Testis (tissue), 3 donors: ENCODE measurements around the gene TEX22. TPM values are rescaled to one million over a fixed set of nuclear protein-coding genes. Genes with fewer than 3 reads are reported as not detected.

ENCODE experiments used
- DNase-seq: peaks from one replicate; pipeline ENCODE4 v3.0.0-alpha.2; 2019
- H3K27ac ChIP-seq, 2 donors: fragments of 200-600 bp; sonication (generic); one replicate each; pipeline ENCODE4 v1.5.1; 2019
- H3K27me3 ChIP-seq: fragments of 200-600 bp; sonication (generic); one replicate; pipeline ENCODE4 v1.5.1; 2019
- H3K36me3 ChIP-seq: fragments of 200-600 bp; sonication (generic); one replicate; pipeline ENCODE4 v1.5.1; 2017; ENCODE audit warnings: low read depth; ENCODE audit errors: missing control alignments
- H3K4me1 ChIP-seq: fragments of 200-600 bp; sonication (generic); one replicate; pipeline ENCODE4 v1.5.1; 2019
- H3K4me3 ChIP-seq, 2 donors: fragments of 200-600 bp; sonication (generic); one replicate each; pipeline ENCODE4 v1.5.1; 2017 to 2019
- H3K9me3 ChIP-seq: fragments of 200-600 bp; sonication (generic); one replicate; pipeline ENCODE4 v1.5.1; 2017
- POLR2A ChIP-seq: fragments of 450-650 bp; IDR thresholded peaks from one replicate; pipeline ENCODE4 v1.6.1; 2017; ENCODE audit warnings: antibody characterized with exemption, mild to moderate bottlenecking, moderate library complexity
- WGBS, 2 donors: methylation state at CpG; one replicate each; pipeline ENCODE4 v1.1.5; 2018; 5-methylcytosine and 5-hydroxymethylcytosine counted together
- intact Hi-C: fragments of 100-400 bp; cut with DNase I; formaldehyde crosslinking; loops from one replicate; pipeline ENCODE4 v1.15.1; 2023; ENCODE audit warnings: low total_unique reads
- polyA plus RNA-seq: library from polyadenylated mRNA; stranded (reverse); fragments of 350-450 nt; fragmentation: Illumina TruSeq; extraction: RNeasy Lipid Tissue Mini Kit (QIAGEN cat#74804); gene quantifications from one replicate; pipeline ENCODE4 v1.2.3, GENCODE V29; 2014; ENCODE audit warnings: low read depth, low replicate concordance; ENCODE audit not compliant: insufficient read depth
- total RNA-seq, 2 donors: library from RNA; depleted of rRNA; stranded (reverse); fragments of >200 nt; gene quantifications; one replicate each; pipeline ENCODE4 v1.2.3, GENCODE V29; 2016
- TF ChIP-seq, protein P1 (sequence below), 3 experiments: fragments of 450-650 bp in 2 of 3; fragments of 200-600 bp in 1 of 3; sonication (generic) in 1 of 3; IDR thresholded peaks; one replicate each; pipeline ENCODE4 v1.5.1; 2016 to 2019; ENCODE audit warnings: antibody characterized with exemption in 3 of 3, mild to moderate bottlenecking in 2 of 3, moderate library complexity in 1 of 3

TEX22 gene
- total and polyA plus RNA-seq, 3 donors from 2014 or later = 5.2 to 21.5 (median 6.6) TPM

DNA sequence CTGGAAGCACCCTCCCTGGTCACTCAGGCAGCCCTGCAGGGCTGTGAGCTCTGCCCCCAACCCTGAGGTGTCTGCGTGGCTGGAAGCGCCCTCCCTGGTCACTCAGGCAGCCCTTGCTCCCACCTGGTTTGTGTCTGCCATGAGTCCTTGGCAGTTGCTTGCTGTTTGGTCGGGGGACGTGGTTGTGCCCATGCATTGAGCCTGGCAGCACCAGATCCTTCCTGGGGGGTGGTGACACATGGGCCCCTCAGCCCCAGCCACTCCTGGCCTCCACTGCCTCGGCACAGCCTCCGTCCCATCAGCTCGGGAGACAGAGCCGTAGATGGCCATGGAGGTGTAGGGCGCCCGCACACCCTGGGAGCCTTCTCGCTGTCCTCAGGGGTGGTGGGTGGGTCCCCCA, 40.8 kb downstream of the TEX22 start:
- Histone ChIP-seq H3K36me3 (no peaks in the 10 kb centered on the region), H3K4me3 (no peak overlapping the region), H3K9me3 (no peaks in the 10 kb centered on the region), H3K4me1 (no peaks in the 10 kb centered on the region), H3K27ac (no peak overlapping the region), H3K27me3 (no peaks in the 10 kb centered on the region)
- no peak for DNase-seq
- TF ChIP-seq, protein P1, sequence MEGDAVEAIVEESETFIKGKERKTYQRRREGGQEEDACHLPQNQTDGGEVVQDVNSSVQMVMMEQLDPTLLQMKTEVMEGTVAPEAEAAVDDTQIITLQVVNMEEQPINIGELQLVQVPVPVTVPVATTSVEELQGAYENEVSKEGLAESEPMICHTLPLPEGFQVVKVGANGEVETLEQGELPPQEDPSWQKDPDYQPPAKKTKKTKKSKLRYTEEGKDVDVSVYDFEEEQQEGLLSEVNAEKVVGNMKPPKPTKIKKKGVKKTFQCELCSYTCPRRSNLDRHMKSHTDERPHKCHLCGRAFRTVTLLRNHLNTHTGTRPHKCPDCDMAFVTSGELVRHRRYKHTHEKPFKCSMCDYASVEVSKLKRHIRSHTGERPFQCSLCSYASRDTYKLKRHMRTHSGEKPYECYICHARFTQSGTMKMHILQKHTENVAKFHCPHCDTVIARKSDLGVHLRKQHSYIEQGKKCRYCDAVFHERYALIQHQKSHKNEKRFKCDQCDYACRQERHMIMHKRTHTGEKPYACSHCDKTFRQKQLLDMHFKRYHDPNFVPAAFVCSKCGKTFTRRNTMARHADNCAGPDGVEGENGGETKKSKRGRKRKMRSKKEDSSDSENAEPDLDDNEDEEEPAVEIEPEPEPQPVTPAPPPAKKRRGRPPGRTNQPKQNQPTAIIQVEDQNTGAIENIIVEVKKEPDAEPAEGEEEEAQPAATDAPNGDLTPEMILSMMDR (IDR thresholded peaks at IDR 0.05) = no peak
- TF ChIP-seq POLR2A = no peak
- intact Hi-C loops = no loop called here
- WGBS, 2 donors = 60 to 92% methylated on average over 1 to 11 of the region's 11 CpGs

DNA sequence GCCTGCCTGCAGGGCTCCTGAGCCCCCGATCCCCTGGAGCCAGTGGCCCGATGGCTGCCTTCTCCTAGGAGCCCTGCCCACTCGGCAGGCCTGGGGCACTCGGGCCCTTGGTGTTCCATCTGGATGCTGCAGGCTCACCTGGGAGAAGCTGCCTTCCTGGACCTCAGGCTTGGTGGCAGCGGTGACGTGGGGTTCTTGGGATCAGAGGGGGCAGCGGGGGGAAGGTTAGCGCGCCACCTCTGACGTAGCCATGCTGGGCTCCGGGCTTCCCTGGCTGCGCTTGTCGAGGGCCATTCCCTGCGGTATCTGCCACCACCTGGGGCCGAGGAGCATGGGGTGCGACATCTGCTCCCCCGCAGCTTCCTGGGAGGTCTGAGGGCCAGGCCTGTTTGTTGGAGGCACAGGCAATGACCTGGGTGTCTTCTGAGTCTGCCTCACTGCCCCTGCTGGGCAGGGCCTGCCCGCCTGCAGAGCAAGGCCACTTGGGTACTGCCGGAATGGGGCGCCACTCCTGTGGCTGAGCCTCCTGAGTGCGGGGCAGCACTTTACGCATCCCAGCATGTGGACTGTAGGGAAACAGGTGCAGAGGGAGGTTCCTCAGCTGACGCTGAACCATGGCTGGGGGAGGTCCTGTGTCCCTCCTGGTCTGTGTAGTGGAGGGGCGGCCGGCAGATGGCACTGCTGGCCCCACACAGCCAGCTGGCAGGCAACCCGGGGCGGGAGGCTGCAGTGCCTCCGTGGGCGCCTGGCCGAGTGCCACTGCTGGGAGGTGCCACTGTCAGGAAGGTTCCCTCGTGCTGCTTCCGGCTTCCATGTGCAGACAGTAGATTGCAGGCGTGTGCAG, 41.6 kb downstream of the TEX22 start:
- no peaks in the 10 kb centered on the region for H3K36me3 ChIP-seq

DNA sequence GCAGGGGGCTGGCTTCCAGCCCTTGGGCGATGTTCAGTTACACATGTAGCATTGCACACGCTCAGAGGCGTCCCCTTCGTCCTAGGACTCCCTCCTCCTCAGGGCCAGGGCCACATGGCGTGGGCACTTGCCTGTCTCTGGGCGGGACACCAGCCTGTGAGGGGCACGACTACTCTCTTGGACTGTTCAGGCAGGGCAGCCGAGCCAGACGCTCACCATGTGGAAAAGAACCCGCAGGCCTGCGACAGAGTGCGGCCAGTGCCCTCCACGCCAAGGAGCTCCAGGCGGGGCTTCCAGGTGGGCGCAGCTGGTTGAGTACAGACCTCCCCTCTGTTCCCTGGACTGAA, 42.2 kb downstream of the TEX22 start:
- WGBS, 2 donors = 91 to 95% methylated on average over 14 to 15 of the region's 15 CpGs
- Histone ChIP-seq H3K4me3 (no peak overlapping the region), H3K27me3 (no peaks in the 10 kb centered on the region), H3K27ac (no peak overlapping the region), H3K9me3 (no peaks in the 10 kb centered on the region), H3K4me1 (no peaks in the 10 kb centered on the region), H3K36me3 (no peaks in the 10 kb centered on the region)
- DNase-seq = no peak
- TF ChIP-seq, protein P1 (IDR thresholded peaks at IDR 0.05) = no peak
- no peak for TF ChIP-seq POLR2A
- intact Hi-C loops = no loop called here

More for the DNA sequence above, 41.6 kb downstream of the TEX22 start:
- Histone ChIP-seq H3K4me3 (no peak overlapping the region), H3K4me1 (no peaks in the 10 kb centered on the region), H3K9me3 (no peaks in the 10 kb centered on the region), H3K27me3 (no peaks in the 10 kb centered on the region), H3K27ac (no peak overlapping the region)
- TF ChIP-seq POLR2A = no peak
- TF ChIP-seq, protein P1 (IDR thresholded peaks at IDR 0.05) = no peak
- intact Hi-C loops = no loop called here
- no peak for DNase-seq
- 80 to 91% methylated on average over 7 to 29 of the region's 33 CpGs for WGBS, 2 donors

DNA sequence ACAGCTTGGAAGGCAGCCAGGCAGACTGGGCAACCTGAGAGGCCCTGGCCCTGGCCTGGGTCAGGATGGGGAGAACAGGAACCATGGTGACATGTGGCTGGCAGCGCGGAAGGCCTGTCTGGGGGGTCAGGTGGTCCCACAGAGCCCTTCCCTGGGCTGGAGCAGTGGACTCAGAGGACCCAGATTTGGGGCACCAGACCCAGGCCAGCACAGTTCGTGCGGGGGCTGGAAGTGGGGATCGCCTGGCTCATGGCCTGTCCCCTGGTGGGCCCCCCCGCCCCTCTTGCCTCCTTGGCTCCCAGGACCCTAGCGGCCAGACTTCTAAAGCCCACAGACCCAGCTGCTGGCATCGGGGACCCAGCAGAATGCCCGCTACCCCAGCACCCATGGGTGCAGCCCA, 42.7 kb downstream of the TEX22 start:
- H3K27me3 ChIP-seq = no peaks in the 10 kb centered on the region
- H3K4me1 ChIP-seq = no peaks in the 10 kb centered on the region
- DNase-seq = no peak
- H3K27ac ChIP-seq = no peak overlapping the region
- no peak for TF ChIP-seq POLR2A
- TF ChIP-seq, protein P1 (IDR thresholded peaks at IDR 0.05) = no peak
- no peaks in the 10 kb centered on the region for H3K9me3 ChIP-seq
- no peak overlapping the region for H3K4me3 ChIP-seq
- H3K36me3 ChIP-seq = no peaks in the 10 kb centered on the region
- 93 to 97% methylated on average over 2 to 9 of the region's 9 CpGs for WGBS, 2 donors
- intact Hi-C loops = no loop called here

DNA sequence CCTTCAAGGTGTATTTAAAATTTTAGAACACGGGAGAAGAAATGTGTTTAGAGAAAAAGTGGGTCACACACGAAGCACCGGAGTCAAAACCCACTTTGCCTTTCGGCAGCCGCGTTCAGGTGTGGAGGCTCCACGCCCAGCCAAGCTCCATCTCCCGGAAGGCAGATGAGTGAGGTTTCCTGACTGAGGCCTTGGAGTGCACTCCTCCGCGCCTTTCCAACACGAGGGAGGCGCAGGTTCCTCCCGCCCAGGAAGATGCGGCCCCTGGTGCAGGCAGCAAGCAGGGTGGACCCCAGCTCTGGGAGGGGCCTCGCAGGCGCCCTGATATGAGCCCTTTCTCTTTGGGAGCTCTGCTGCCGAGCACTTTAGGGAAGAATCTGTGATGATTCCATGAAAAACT, 43.8 kb downstream of the TEX22 start:
- no peaks in the 10 kb centered on the region for H3K4me1 ChIP-seq
- no peak overlapping the region for H3K4me3 ChIP-seq
- DNase-seq = no peak
- TF ChIP-seq POLR2A = no peak
- TF ChIP-seq, protein P1 (IDR thresholded peaks at IDR 0.05) = no peak
- WGBS, 2 donors = 56 to 75% methylated on average over 17 of the region's 17 CpGs
- H3K27me3 ChIP-seq = no peaks in the 10 kb centered on the region
- H3K27ac ChIP-seq = no peak overlapping the region
- intact Hi-C loops = no loop called here
- H3K36me3 ChIP-seq = no peaks in the 10 kb centered on the region
- H3K9me3 ChIP-seq = no peaks in the 10 kb centered on the region
